Activated CD8-positive, alpha-beta memory T cell treated with anti-CD3 and anti-CD28 coated beads for 1 hour (primary cell): Measurements from ENCODE around the gene RTN4.
"Not testable (repeated sequence)": the region's sequence is repeated elsewhere in the genome, so short reads cannot be mapped to it uniquely, and the experiment has no call there.

Experiments used
- DNase-seq, 2 donors: peaks; one replicate each; pipeline ENCODE4 v3.0.0-alpha.2; 2020; ENCODE audit warnings: low read depth in 1 of 2; ENCODE audit errors: extremely low read depth in 1 of 2

RTN4 gene

GRCh38 chr2:55011831-55012671, 38.2 kb downstream of the RTN4 start:
- DNase-seq = no peak

- DNase-seq = no peak
These were observed 39.3 kb downstream of the RTN4 start for GRCh38 chr2:55010915-55011314.

GRCh38 chr2:55010149-55010591, 40.1 kb downstream of the RTN4 start:
- no peak for DNase-seq

DNA sequence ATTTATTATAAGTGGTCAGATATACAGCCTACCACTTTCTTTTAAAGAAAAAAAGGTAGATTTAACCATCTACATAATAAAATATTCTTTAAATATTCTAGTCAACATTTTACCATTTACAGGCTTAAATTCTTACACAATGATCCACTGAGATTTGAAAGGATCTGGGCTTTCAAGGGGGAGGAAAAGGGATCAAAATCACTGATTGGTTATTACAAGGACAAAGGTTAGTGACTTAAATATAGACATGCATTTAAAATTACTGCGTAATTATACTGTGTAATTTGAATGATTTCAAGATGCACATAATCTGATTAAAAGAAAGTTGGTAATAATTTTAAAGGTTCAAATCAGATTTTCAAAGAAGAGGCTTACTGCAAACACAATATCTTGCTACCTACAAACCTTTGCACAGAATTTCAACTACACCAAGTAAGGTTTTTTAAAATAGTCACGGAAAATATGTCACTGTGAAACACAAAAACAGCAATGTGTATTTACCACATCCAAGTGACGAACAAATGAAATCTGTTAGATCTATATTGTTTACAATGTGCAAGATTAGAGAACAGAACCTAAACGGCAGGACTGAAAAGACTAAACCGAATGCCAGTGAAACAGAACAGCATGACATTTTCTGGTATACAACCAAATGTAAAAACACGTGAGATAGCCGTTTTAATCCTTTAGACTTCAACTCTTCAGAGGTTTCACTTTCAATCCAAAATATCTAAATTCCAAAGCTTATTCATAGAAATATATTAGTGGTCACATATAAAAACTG, 40.8 kb downstream of the RTN4 start:
- DNase-seq = no peak

DNA sequence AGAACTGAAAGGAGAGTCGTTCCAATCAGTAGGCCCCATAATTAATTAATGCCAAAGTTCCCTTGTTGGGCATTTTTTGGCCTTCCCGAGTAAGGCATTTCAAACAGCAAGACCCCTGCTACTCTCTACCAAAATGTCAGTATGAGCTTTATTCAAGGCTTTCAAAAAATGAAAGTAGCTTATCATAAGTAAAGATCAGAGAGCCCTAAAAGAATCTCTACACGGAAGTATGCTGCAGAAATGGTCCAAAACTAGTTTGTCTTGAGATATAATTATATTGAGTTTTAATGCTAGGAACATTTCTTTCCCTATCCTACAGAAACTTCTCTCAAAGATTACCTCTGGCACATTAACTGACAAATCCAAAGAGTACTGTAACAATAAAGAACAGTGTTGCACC, 43.9 kb downstream of the RTN4 start:
- no peak for DNase-seq

- no peak for DNase-seq
These were observed 46.3 kb downstream of the RTN4 start for GRCh38 chr2:55003706-55004639.

GRCh38 chr2:55001716-55002115, 48.5 kb downstream of the RTN4 start:
- no peak for DNase-seq

DNA sequence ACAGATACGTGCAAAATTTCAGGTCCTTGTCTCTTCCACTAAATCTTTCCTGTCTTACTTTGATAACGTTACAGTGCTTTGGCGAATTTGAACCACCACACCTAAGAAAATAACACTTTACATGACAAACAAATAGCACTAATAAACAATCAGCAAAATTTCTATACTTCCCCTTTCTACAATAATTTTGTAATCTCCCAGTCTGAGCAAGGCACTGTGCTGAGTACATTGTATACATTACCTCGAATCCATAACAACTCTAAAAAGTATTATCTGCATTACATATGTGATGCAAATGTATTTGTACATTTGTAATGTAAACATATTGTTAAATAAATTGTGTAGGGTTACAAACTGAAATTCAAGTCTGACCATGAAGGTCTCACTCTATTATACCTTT, 49.9 kb downstream of the RTN4 start:
- DNase-seq = no peak

GRCh38 chr2:54999182-54999581, 51.1 kb downstream of the RTN4 start:
- DNase-seq = no peak

GRCh38 chr2:54997826-54998225, 52.4 kb downstream of the RTN4 start:
- no peak for DNase-seq

DNA sequence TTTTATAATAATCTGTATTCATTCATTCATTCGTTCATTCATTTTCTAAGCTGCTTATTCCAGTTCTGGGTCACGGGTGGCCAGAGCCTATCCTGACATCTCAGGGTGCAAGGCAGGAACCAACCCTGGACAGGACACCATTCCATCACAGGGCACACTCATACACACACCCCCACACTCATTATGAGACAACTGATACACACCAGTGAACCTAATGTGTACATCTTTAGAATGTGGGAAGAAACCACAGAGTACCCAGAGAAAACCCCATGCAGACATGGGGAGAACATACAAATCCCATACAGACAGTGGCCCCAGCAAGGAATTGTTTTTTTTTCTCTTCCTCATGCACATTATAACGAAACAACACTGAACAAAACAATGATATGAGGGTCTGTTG, 54.7 kb downstream of the RTN4 start:
- DNase-seq = no peak

GRCh38 chr2:54990694-54991093, 59.6 kb downstream of the RTN4 start:
- not testable (repeated sequence) for DNase-seq

GRCh38 chr2:54988612-54989011, 61.6 kb downstream of the RTN4 start:
- no peak for DNase-seq

- no peak for DNase-seq
These were observed 64.0 kb downstream of the RTN4 start for GRCh38 chr2:54986264-54986663.

- no peak for DNase-seq
These were observed 65.8 kb downstream of the RTN4 start for GRCh38 chr2:54984476-54984875.

DNA sequence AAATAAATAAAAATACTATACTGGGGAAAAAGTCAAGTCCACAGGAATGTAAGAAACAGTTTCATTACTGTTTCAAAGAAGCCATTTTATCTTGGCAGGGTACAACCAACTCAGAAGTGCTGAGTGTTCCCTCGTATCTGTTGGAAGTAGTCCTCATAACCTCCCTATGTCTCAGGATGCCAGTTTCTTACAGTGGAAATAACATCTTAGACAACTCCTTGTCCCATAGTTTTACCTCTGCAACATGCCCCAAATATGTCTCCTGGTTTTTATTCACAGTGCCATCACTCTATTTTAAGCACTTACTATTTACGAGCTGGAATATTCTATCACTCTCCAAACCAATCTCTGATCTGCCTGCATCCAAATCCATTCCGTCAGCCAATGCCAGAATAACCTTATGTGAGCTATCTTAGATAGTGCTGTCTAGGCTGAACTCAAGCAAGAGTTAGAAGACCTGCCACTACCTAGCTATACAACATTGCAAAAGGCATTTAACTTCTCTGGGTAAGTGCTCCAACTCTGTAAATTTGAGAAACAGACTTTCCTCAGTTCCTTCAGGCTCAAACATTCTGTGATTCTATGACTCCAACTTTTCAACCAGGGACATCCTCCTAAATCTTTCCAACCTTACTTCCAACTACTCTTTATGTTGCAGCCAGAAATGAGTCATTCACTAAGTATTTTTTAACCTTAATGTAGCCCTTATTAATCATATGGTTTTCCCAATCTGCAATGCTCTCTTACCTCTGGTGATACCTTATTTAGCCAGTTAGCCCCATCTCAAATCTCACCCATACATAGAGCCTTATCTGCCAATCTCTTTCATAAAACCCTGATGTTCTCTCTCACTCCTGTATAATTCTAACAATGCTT, 66.7 kb downstream of the RTN4 start:
- DNase-seq = no peak

GRCh38 chr2:54981385-54981784, 68.9 kb downstream of the RTN4 start:
- DNase-seq = no peak

DNA sequence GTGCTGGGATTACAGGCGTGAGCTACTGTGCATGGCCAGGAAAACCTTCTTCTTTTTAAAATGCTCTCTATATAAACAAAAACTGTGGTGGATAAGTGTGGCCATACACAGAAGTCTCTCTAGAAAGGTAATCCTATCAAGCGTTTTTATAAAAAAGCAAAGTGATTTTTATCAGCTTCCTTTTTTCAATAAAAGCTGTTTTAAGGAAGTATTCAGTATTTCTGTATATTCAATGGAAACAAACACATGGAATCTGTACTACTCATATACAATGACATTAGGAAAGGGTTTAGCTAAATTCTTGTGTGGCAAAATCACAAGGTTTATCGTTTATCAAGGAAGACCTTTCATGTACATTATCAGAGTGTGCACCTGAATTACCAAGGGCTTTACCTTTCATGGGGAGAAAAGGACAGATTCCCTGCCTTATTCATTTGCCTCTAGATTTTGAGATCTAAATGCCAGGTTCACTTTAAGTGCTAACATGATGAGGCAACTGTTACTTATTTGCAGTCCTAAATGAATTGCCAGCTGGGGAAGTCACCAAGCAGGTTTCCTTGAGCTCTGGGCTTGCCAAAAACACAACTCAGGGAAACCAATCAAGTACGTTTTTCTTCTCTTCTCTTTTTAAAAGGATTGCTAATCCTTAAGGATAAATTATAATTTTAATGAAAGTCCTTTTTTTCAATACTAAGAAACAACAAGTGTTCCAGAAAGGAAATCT, 70.8 kb downstream of the RTN4 start:
- no peak for DNase-seq

- DNase-seq = no peak
These were observed 73.1 kb downstream of the RTN4 start for GRCh38 chr2:54977149-54977548.
